Embryonic facial prominence (tissue), 1 donor: ENCODE data around the gene PRAC2.
"Not testable (repeated sequence)": the region's sequence is repeated elsewhere in the genome, so short reads cannot be mapped to it uniquely, and the experiment has no call there.

Source experiments
- DNase-seq: peaks from one replicate; pipeline ENCODE4 v3.0.0-alpha.2; 2016; ENCODE audit errors: extremely low spot score

PRAC2 gene

DNA sequence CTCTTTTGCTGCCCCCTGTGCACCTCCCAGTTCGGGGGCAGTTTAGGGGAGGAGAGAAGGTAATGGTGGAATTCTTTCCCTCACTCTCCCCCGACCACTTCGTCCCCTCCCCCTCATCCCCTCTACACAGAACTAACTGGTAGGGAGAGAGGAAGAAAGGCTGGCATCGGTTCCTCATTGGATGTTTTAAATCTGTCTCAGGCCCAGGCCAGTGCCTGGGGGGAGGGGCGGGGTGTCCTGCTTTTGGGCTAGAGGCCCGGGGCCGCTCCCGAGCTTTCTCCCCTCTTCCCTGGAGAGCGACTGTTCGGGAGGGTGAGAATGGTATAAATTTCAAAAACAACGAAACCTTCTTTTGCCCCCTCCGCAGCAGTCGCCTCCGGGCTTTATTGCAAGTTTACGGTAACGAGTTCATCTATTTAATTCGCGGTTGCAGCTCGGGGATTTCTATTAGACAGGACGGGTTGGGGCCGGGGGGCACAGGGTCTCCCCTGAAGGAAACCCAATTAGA, at the start of gene PRAC2:
PRAC2 (plus strand) TSS at position 271 of the 508 bp plus-strand sequence. CDS start 1,226 bp downstream, outside the sequence.
- no peak for DNase-seq

DNA sequence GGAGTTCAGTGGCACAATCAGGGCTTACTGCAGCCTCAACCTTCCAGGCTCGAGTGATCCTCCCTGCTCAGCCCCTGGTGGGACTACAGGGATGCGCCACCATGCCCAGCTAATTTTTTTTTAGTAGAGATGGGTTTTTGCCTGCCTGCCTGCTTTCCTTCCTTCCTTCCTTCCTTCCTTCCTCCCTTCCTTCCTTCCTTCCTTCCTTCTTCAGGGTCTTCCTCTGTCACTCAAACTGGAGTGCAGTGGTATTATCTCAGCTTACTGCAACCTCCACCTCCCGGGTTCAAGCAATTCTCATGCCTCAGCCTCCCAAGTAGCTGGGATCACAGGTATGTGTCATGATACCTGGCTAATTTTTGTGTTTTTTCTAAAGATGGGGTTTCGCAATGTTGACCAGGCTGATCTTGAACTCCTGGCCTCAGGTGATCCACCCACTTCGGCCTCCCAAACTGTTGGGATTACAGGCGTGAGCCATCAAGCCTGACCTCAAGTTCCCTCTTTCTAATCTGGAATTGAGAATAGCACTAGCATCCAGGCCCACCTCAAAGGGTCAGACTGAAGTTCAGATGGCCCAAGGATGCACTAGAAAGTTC, 45.9 kb upstream of the PRAC2 start:
- no peak for DNase-seq

GRCh38 chr17:48678141-48678971, 44.6 kb upstream of the PRAC2 start:
- DNase-seq, result no peak

DNA sequence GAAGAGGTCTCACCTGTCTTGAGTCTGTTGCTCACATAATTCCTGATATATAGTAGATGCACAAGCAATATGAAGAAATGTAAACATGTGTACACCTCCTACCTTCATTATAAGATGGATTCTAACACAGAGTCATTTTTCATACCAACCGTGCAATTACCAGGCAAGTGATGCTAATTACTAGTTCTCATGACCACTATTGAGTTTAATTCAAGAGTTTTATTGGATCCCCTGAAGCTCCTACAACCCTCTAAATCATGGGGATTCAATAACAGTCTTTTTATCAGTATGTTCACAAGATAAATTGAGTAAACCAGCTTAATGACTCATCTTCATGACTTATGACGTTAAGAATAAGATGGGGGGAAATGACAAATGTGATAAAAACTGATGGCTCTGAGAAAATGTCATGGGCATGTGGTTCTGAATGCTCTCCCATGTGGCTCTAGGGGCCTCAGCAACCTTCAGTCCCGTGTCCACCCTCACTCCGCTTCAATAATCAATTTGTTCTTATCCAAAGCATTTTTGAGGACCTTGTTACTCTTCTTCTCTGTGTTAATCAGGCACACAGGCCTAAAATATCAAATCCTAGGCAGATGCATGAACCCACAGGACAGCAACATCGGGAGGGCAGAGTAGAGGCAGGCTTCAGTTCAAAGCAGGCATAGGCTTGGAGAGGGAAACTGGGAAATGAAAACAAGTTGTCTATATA, 43.4 kb upstream of the PRAC2 start:
- no peak for DNase-seq

DNA sequence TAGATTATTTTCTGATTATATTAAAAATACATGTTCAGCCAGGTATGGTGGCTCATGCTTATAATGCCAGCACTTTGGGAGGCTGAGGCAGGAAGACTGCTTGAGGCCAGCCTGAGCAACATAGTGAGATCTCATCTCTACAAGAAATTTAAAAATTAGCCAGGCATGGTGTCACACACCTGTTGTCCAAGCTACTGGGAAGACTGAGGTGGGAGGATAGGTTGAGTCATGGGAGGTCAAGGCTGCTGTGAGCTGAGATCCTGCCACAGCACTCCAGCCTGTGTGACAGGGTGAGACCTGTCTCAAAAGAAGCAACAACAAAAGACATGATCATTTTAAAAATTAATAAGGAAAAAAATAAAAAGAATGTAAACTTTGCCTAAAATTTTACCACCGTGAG, 41.4 kb upstream of the PRAC2 start:
- DNase-seq, result no peak

DNA sequence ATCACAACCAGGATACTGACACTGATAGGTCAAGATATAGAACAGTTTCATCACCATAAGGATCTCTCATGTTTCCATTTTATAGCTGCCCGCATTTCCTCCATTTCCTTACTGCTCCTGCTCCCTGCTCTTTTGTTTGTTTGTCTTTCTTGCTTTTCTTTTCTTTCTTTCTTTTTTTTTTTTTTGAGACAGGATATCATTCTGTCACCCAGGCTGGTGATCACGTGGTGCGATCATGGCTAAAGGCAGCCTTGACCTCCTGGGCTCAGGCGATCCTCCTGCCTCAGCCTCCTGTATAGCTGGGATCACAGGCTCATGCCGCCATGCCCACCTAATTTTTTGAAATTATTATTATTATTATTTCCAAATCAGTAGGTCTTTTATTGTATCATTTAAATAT, 32.3 kb upstream of the PRAC2 start:
- DNase-seq, result no peak

GRCh38 chr17:48692049-48692448, 30.9 kb upstream of the PRAC2 start:
- no peak for DNase-seq

DNA sequence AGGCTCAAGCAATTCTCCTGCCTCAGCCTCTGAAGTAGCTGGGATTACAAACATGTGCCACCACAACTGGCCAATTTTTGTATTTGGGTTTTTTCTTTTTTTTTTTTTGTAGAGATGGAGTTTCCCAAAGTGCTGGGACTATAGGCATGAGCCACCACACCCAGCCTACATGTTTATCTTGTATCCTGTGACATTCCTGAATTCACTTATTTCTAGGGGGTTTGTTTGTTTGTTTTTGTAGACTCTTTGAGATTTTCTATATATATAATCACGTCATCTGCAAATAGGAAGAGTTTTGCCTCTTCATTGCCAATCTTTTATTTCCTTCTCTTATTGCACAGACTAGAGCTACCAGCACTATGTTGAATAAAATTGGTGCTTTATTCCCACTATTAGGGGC, 29.8 kb upstream of the PRAC2 start:
- DNase-seq, result no peak

- no peak for DNase-seq
Observed at GRCh38 chr17:48701864-48702532, 21.0 kb upstream of the PRAC2 start.

DNA sequence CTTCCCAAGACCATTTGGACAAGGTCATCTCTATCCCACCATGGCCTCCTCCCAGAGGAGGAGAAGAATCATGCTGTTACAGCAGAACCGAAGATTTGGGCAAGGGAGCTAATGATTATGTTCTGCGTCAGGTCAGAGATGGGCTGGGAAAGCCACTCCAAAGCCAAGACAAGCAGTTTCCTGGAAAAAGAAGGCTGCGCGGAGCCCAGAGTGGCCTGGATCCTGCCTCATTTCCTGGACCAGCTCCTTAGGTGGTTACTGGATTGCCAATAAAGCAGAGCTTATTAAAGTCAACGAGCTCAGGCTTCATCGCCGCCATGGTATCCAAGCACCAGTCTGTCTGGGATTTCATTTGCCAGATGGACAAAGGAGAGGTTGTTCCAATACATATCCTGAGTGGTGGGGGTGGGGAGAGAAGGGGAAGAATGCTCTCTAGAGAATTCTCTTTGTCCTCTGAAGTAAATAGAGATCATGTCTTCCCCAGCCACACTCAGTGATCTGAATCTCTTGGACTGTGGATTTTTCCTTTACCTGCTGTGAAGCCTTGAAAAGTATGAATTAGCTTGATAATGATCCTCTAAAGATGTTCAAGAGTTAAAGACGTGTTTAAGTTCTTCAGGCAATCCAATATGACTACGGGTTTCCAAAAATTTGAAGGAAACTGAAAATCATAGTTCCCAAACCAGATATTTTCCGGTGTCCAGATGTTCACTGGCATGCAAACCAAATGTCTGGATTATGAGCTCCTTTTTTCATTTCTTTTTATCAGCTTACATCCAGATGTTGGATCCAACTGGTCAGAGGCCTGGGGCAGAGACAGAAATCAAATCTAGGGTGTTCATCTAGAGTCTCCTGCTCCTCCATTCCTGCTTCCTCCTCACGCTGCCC, 18.4 kb upstream of the PRAC2 start:
- DNase-seq, result no peak

DNA sequence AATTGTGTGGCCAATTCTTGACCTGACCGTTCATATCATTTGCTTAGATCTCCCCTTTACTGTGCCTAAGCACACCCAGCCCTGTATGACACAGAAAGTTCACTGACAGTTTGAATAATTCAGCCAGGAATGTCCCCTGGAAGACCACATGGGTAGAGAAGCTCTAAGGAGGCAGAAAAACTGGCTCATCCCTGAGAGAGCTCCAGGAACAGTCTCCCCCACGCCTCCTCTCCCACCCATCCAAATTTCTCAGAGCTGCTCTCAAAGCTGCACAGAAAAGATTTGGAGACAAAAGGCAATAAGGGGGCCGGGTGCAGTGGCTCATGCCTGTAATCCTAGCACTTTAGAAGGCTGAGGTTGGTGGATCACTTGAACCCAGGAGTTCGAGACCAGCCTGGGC, 11.9 kb upstream of the PRAC2 start:
- DNase-seq, result no peak

- no peak for DNase-seq
Observed at GRCh38 chr17:48715496-48716399, 7.2 kb upstream of the PRAC2 start.

DNA sequence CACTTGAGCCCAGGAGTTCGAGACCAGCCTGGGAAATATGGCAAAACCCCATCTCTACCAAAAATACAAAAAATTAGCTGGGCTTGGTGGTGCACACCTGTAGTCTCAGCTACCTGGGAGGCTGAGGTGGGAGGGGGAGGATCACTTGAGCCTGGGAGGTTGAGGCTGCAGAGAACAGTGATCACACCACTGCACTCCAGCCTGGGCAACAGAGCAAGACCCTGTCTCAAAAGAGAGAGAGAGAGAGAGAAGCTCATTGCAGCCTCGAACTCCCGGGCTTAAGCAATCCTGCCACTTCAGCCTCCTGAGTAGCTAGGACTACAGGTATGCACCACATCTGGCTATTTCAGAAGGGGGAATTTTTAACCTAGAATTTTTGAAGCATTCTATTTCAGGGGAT, 6.4 kb upstream of the PRAC2 start:
- DNase-seq, result not testable (repeated sequence)

DNA sequence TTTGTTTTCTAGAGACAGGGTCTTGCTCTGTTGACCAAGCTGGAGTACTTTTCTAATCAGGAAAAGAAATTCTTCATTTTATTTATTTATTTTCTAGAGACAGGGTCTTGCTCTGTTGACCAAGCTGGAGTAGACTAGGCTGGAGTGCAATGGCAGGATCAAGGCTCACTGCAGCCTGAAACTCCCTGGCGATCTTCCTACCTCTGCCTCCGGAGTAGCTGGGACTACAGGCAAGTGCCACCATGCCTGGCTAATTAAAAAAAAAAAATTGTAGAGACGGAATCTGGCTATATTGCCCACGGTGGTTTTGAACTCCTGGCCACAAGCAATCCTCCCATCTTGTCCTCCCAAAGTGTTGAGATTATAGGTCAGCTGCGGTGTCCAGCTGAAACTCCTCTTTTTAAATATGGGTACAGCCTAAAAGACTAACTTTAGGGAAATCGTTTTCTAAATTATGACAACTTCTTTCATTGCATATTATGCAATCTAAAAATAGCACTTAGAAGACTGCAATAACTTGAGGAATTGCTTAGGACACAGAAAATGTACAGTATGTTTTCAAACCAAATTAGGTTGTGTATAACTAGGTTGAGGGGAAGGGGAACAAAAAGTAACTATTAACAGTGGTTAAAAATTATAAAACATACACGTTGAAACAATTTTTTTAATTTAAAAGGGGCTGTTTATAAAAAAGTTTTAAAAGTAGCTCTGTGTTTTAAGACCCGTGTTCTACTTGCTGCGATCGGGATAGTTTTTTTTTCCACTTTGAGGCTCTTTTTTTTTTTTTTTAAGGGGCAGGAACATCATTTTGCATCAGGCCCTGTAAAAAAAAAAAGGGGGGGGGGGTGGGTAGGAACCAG, 5.4 kb upstream of the PRAC2 start:
- DNase-seq, result no peak

DNA sequence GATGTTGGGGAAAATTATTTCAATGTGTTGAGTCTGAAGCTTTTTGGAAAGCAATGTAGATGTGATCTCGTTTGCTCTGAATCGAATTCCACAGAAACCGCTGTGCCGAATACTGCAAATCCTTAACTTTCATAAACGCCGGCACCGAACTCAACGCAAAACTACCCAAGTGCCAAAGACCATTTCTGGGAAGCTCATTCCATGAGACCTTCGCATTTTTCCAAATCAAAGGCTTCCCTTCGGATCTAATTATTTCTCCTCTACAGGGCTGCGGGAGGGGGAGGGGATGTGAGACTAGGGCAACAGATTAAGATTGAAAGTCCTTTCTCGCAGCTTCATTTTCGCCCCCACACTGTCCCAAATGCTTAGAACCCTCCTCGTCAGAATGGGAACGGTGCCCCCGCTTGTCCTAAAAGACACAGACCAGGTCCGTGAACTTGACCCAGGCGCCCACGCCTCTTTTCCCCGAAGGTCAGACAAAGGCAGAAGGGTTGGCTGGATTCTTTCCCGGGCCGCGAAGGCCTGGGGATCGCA, 4.7 kb upstream of the PRAC2 start:
- DNase-seq, result no peak

- no peak for DNase-seq
Observed at GRCh38 chr17:48718761-48719641, 4.0 kb upstream of the PRAC2 start.

DNA sequence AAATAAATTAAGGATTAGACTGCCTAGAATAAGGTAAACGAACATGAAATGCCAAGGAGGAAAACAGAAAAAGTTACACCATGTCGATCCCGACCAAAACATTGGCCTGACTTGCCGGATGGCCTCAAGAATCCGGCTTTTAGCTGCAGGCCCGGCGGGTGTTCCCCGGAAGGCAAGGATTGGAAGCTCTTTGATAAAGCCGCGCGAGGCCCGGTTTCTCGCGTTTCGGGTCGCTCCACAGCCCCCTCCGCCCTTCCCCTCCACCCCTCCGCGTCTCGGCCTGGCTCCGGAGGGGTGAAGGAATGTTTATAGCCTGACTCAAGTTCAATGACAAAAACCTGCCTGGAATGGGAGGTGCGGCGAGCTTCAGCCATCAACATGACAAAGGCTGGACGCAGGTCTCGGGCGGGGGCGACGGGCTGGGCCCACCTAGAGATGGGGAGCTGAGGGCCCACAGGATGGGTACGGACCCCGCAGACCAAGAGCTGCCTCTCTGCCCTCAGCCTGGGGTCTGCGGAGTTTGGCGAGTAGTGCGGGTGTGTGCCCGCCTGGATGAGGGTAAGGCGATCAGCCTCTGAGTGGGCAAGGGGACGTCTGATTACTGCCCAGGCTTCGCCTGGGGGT, 3.2 kb upstream of the PRAC2 start:
- no peak for DNase-seq
